Measurements from ENCODE around the gene RTEL1.

DNA sequence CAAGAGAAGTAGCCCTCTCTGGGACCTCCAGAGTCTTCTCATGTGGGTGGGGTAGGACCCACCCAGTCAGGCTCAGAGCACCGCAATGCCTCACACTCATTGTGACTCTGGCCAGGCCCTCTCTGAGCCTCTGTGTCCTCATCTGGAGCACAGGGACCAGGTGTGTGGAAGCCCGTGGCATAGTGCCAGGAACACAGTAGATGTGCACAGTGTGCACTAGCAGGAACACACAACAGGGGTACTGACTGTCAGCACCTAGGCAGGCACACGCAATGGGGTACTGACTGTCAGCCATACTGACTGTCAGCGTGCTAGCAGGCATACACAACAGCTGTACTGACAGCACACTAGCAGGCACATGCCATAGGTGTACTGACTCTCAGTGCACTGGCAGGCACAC is 2.9 kb upstream of the RTEL1 start:
- TF ChIP-seq YY1 (tag by site-specific recombination; IDR thresholded peaks at IDR 0.05) (no peak), GLI4 (tag by site-specific recombination; IDR thresholded peaks at IDR 0.05) (no peak), ZBTB8A (tag by site-specific recombination; IDR thresholded peaks at IDR 0.05) (no peak), ZNF19 (tag by site-specific recombination; IDR thresholded peaks at IDR 0.05; ENCODE audit: low read depth) (no peak), MZF1 (tag by site-specific recombination; IDR thresholded peaks at IDR 0.05; ENCODE audit: borderline replicate concordance) (no peak), ZBTB1 (tag by site-specific recombination; IDR thresholded peaks at IDR 0.05) (no peak), ZNF138 (tag by site-specific recombination; IDR thresholded peaks at IDR 0.05; ENCODE audit: borderline replicate concordance) (no peak), TRIM28 (IDR thresholded peaks at IDR 0.05; ENCODE audit: borderline replicate concordance, low read length) (no peak), TCF7L2 (IDR thresholded peaks at IDR 0.05; ENCODE audit: borderline replicate concordance, low read depth, low read length) (no peak)
- TF ChIP-seq, protein P1, sequence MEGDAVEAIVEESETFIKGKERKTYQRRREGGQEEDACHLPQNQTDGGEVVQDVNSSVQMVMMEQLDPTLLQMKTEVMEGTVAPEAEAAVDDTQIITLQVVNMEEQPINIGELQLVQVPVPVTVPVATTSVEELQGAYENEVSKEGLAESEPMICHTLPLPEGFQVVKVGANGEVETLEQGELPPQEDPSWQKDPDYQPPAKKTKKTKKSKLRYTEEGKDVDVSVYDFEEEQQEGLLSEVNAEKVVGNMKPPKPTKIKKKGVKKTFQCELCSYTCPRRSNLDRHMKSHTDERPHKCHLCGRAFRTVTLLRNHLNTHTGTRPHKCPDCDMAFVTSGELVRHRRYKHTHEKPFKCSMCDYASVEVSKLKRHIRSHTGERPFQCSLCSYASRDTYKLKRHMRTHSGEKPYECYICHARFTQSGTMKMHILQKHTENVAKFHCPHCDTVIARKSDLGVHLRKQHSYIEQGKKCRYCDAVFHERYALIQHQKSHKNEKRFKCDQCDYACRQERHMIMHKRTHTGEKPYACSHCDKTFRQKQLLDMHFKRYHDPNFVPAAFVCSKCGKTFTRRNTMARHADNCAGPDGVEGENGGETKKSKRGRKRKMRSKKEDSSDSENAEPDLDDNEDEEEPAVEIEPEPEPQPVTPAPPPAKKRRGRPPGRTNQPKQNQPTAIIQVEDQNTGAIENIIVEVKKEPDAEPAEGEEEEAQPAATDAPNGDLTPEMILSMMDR (tag by site-specific recombination; IDR thresholded peaks at IDR 0.05): no peak
- TF ChIP-seq, protein P2, sequence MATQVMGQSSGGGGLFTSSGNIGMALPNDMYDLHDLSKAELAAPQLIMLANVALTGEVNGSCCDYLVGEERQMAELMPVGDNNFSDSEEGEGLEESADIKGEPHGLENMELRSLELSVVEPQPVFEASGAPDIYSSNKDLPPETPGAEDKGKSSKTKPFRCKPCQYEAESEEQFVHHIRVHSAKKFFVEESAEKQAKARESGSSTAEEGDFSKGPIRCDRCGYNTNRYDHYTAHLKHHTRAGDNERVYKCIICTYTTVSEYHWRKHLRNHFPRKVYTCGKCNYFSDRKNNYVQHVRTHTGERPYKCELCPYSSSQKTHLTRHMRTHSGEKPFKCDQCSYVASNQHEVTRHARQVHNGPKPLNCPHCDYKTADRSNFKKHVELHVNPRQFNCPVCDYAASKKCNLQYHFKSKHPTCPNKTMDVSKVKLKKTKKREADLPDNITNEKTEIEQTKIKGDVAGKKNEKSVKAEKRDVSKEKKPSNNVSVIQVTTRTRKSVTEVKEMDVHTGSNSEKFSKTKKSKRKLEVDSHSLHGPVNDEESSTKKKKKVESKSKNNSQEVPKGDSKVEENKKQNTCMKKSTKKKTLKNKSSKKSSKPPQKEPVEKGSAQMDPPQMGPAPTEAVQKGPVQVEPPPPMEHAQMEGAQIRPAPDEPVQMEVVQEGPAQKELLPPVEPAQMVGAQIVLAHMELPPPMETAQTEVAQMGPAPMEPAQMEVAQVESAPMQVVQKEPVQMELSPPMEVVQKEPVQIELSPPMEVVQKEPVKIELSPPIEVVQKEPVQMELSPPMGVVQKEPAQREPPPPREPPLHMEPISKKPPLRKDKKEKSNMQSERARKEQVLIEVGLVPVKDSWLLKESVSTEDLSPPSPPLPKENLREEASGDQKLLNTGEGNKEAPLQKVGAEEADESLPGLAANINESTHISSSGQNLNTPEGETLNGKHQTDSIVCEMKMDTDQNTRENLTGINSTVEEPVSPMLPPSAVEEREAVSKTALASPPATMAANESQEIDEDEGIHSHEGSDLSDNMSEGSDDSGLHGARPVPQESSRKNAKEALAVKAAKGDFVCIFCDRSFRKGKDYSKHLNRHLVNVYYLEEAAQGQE (tag by site-specific recombination; IDR thresholded peaks at IDR 0.05): no peak
- TF ChIP-seq, protein P3, sequence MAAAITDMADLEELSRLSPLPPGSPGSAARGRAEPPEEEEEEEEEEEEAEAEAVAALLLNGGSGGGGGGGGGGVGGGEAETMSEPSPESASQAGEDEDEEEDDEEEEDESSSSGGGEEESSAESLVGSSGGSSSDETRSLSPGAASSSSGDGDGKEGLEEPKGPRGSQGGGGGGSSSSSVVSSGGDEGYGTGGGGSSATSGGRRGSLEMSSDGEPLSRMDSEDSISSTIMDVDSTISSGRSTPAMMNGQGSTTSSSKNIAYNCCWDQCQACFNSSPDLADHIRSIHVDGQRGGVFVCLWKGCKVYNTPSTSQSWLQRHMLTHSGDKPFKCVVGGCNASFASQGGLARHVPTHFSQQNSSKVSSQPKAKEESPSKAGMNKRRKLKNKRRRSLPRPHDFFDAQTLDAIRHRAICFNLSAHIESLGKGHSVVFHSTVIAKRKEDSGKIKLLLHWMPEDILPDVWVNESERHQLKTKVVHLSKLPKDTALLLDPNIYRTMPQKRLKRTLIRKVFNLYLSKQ (tag by site-specific recombination; IDR thresholded peaks at IDR 0.05; ENCODE audit: borderline replicate concordance): no peak

Data from HEK293 (cell line).